ENCODE results near the gene RNF180.

DNA sequence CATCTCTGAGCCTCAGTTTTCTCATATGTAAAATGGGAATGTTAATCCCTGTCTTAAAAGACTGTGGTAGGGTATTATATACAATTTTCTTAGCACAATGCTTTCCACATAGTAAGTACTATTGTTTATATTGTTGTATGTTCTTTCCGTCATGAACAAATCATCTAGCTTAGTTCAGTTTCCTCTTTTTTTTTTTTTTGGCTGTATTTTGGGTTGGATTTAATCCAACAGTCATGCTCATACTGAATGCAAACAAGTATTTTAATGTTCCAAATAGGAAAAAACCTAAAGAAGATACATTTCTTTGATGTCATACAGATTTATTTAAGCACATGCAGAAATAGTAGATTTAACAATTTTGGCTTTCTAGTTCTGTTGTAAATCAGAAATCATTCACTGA, 95.1 kb downstream of the RNF180 start:
- no peak for TF ChIP-seq POLR2A (IDR thresholded peaks at IDR 0.05)
- TF ChIP-seq, protein P1, sequence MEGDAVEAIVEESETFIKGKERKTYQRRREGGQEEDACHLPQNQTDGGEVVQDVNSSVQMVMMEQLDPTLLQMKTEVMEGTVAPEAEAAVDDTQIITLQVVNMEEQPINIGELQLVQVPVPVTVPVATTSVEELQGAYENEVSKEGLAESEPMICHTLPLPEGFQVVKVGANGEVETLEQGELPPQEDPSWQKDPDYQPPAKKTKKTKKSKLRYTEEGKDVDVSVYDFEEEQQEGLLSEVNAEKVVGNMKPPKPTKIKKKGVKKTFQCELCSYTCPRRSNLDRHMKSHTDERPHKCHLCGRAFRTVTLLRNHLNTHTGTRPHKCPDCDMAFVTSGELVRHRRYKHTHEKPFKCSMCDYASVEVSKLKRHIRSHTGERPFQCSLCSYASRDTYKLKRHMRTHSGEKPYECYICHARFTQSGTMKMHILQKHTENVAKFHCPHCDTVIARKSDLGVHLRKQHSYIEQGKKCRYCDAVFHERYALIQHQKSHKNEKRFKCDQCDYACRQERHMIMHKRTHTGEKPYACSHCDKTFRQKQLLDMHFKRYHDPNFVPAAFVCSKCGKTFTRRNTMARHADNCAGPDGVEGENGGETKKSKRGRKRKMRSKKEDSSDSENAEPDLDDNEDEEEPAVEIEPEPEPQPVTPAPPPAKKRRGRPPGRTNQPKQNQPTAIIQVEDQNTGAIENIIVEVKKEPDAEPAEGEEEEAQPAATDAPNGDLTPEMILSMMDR (IDR thresholded peaks at IDR 0.05 in 4 of 5, conservative IDR thresholded peaks at IDR 0.05 in 1 of 5) = no peak
